Retinal pigment epithelial cell (primary cell): ENCODE measurements around the gene NRP2.

Experiments used
- DNase-seq: peaks from one replicate; pipeline ENCODE4 v3.0.0-alpha.2; 2010; ENCODE audit warnings: low read depth
- H3K4me3 ChIP-seq: 2 replicates; pipeline ENCODE4 v1.5.1; 2011; ENCODE audit warnings: mild to moderate bottlenecking, low read length, control low read depth, moderate library complexity
- CTCF ChIP-seq: conservative IDR thresholded peaks from 2 replicates; pipeline ENCODE4 v1.5.1; 2011; ENCODE audit warnings: low read depth, low read length, control low read depth, inconsistent platforms

The NRP2 gene

GRCh38 chr2:205745661-205746419 is 63.5 kb downstream of the NRP2 start:
- no peak for TF ChIP-seq CTCF
- no peak overlapping the region for H3K4me3 ChIP-seq
- no peak for DNase-seq

GRCh38 chr2:205746420-205746785 is 64.1 kb downstream of the NRP2 start:
- no peak overlapping the region for H3K4me3 ChIP-seq
- no peak for TF ChIP-seq CTCF
- no peak for DNase-seq

- DNase-seq, result no peak
- TF ChIP-seq CTCF, result no peak
- H3K4me3 ChIP-seq, result no peak overlapping the region
Measured at GRCh38 chr2:205747829-205748386, 65.6 kb downstream of the NRP2 start.

GRCh38 chr2:205748639-205749038 is 66.3 kb downstream of the NRP2 start:
- no peak for TF ChIP-seq CTCF
- no peak for DNase-seq
- H3K4me3 ChIP-seq, result no peak overlapping the region

- no peak overlapping the region for H3K4me3 ChIP-seq
- no peak for TF ChIP-seq CTCF
- DNase-seq, result no peak
Measured at GRCh38 chr2:205749078-205749477, 66.8 kb downstream of the NRP2 start.

- TF ChIP-seq CTCF, result no peak
- H3K4me3 ChIP-seq, result no peak overlapping the region
- DNase-seq, result no peak
Measured at GRCh38 chr2:205750797-205751196, 68.5 kb downstream of the NRP2 start.

- no peak for DNase-seq
- no peak overlapping the region for H3K4me3 ChIP-seq
- TF ChIP-seq CTCF, result no peak
Measured at GRCh38 chr2:205751569-205752031, 69.3 kb downstream of the NRP2 start.
